GM13976 (cell line): ENCODE measurements around the gene SLC25A39.
A peak's percentile ranks its signal among the peaks of the same experiment; 100 is the strongest.

ENCODE experiments used
- DNase-seq: peaks from one replicate; pipeline ENCODE4 v3.0.0; 2012; ENCODE audit warnings: low spot score
- CTCF ChIP-seq: IDR thresholded peaks from 2 replicates; pipeline ENCODE4 v1.5.1; 2012; ENCODE audit warnings: borderline replicate concordance, mild to moderate bottlenecking; ENCODE audit not compliant: insufficient read depth; ENCODE audit errors: extremely low read depth, missing control alignments, control extremely low read depth
- in situ Hi-C: fragments of 300-500 bp; cut with MboI; formaldehyde crosslinking; loops from one replicate; pipeline ENCODE4 v1.12.0; 2022; ENCODE audit warnings: low sequenced_read_pairs, mixed read lengths, inconsistent platforms; ENCODE audit not compliant: unreplicated experiment

Gene SLC25A39

GRCh38 chr17:44323359-44324091, 1.1 kb downstream of the SLC25A39 start:
- in situ Hi-C loops: no loop called here
- TF ChIP-seq CTCF: no peak
- DNase-seq: peak; percentile 6

- TF ChIP-seq CTCF: no peak
- DNase-seq: no peak
- in situ Hi-C loops: no loop called here
These were observed 2.3 kb downstream of the SLC25A39 start for GRCh38 chr17:44322236-44322895.

GRCh38 chr17:44321246-44322120, 3.1 kb downstream of the SLC25A39 start:
- no peak for DNase-seq
- no peak for TF ChIP-seq CTCF
- in situ Hi-C loops: no loop called here

- in situ Hi-C loops: no loop called here
- no peak for DNase-seq
- TF ChIP-seq CTCF: no peak
These were observed 4.6 kb downstream of the SLC25A39 start for GRCh38 chr17:44320066-44320465.

GRCh38 chr17:44318077-44318892, 6.3 kb downstream of the SLC25A39 start:
- in situ Hi-C loops: no loop called here
- no peak for TF ChIP-seq CTCF
- peak; percentile 20 for DNase-seq

GRCh38 chr17:44317545-44317944, 7.1 kb downstream of the SLC25A39 start:
- in situ Hi-C loops: no loop called here

More at GRCh38 chr17:44317545-44317944, 7.1 kb downstream of the SLC25A39 start:
- no peak for TF ChIP-seq CTCF
- DNase-seq: peak; percentile 8
